Chondrocyte (in vitro differentiated cells): ENCODE data around the gene AHNAK2. TPM values are rescaled to one million over a fixed set of nuclear protein-coding genes. Genes with fewer than 3 reads are reported as not detected.
"Not testable (repeated sequence)": the region's sequence is repeated elsewhere in the genome, so short reads cannot be mapped to it uniquely, and the experiment has no call there.

ENCODE experiments used
- DNase-seq: peaks from one replicate; pipeline ENCODE4 v3.0.0; 2021; ENCODE audit warnings: mixed read lengths, low spot score
- H3K27ac Mint-ChIP-seq: one replicate; pipeline ENCODE4 v1.8.0; 2021; ENCODE audit warnings: mild to moderate bottlenecking, moderate library complexity, mixed read lengths; ENCODE audit not compliant: unreplicated experiment
- H3K27me3 Mint-ChIP-seq: 2 replicates; pipeline ENCODE4 v1.8.0; 2021; ENCODE audit warnings: low read depth, mixed read lengths
- H3K36me3 Mint-ChIP-seq: 2 replicates; pipeline ENCODE4 v1.8.0; 2021; ENCODE audit warnings: low read depth, mixed read lengths
- H3K4me1 Mint-ChIP-seq: 2 replicates; pipeline ENCODE4 v1.8.0; 2021; ENCODE audit warnings: low read depth, mild to moderate bottlenecking, mixed read lengths
- H3K4me3 Mint-ChIP-seq: one replicate; pipeline ENCODE4 v1.8.0; 2021; ENCODE audit warnings: mild to moderate bottlenecking, moderate library complexity, mixed read lengths; ENCODE audit not compliant: unreplicated experiment
- H3K9me3 Mint-ChIP-seq: 2 replicates; pipeline ENCODE4 v1.8.0; 2021; ENCODE audit warnings: low read depth, mixed read lengths
- CTCF ChIP-seq: fragments of 200-600 bp; sonication (generic); IDR thresholded peaks from 2 replicates; pipeline ENCODE4 v1.5.0; 2021; ENCODE audit warnings: antibody characterized with exemption, mild to moderate bottlenecking, moderate library complexity
- total RNA-seq: library from RNA; stranded (reverse); gene quantifications from 3 replicates; pipeline ENCODE4 v1.2.1, GENCODE V29; 2021

The AHNAK2 gene
- total RNA-seq, 1 donor from 2014 or later, result 271 TPM

- no peak overlapping the region for H3K27ac Mint-ChIP-seq
- no peak overlapping the region for H3K4me3 Mint-ChIP-seq
- peaks cover 13% of the 10 kb centered on the region for H3K27me3 Mint-ChIP-seq
- DNase-seq, result no peak
- TF ChIP-seq CTCF, result no peak
- H3K9me3 Mint-ChIP-seq, result peaks cover 1% of the 10 kb centered on the region
- peaks cover under 1% of the 10 kb centered on the region for H3K36me3 Mint-ChIP-seq
- H3K4me1 Mint-ChIP-seq, result no peaks in the 10 kb centered on the region
Observed at GRCh38 chr14:104917116-104917515, 61.1 kb downstream of the AHNAK2 start.

GRCh38 chr14:104913435-104913834 is 64.7 kb downstream of the AHNAK2 start:
- H3K27me3 Mint-ChIP-seq, result peaks cover 13% of the 10 kb centered on the region
- H3K36me3 Mint-ChIP-seq, result peaks cover 6% of the 10 kb centered on the region
- H3K4me3 Mint-ChIP-seq, result no peak overlapping the region
- H3K9me3 Mint-ChIP-seq, result peaks cover 12% of the 10 kb centered on the region
- no peak for TF ChIP-seq CTCF
- H3K27ac Mint-ChIP-seq, result no peak overlapping the region
- H3K4me1 Mint-ChIP-seq, result no peaks in the 10 kb centered on the region
- no peak for DNase-seq

- Mint-ChIP-seq H3K36me3 (peaks cover 6% of the 10 kb centered on the region), H3K4me1 (peaks cover 2% of the 10 kb centered on the region), H3K27me3 (peaks cover 17% of the 10 kb centered on the region), H3K9me3 (peaks cover 17% of the 10 kb centered on the region), H3K4me3 (no peak overlapping the region), H3K27ac (no peak overlapping the region)
- no peak for DNase-seq
- TF ChIP-seq CTCF, result no peak
Observed at GRCh38 chr14:104912053-104912452, 66.1 kb downstream of the AHNAK2 start.

GRCh38 chr14:104908303-104908702 is 69.9 kb downstream of the AHNAK2 start:
- Mint-ChIP-seq H3K27me3 (peaks cover 21% of the 10 kb centered on the region), H3K27ac (no peak overlapping the region), H3K9me3 (peaks cover 24% of the 10 kb centered on the region)

GRCh38 chr14:104905579-104905933 is 72.6 kb downstream of the AHNAK2 start:
- H3K36me3 Mint-ChIP-seq, H3K27ac Mint-ChIP-seq, H3K4me3 Mint-ChIP-seq, DNase-seq, H3K4me1 Mint-ChIP-seq: not testable (repeated sequence)
- Mint-ChIP-seq H3K27me3 (peaks cover 25% of the 10 kb centered on the region), H3K9me3 (peaks cover 14% of the 10 kb centered on the region)

More at GRCh38 chr14:104908303-104908702, 69.9 kb downstream of the AHNAK2 start:
- Mint-ChIP-seq H3K4me3 (no peak overlapping the region), H3K4me1 (peaks cover 2% of the 10 kb centered on the region), H3K36me3 (peaks cover 12% of the 10 kb centered on the region)
- DNase-seq, result no peak
- no peak for TF ChIP-seq CTCF

GRCh38 chr14:104904650-104905578 is 73.3 kb downstream of the AHNAK2 start:
- not testable (repeated sequence) for H3K4me1 Mint-ChIP-seq, H3K27ac Mint-ChIP-seq, H3K4me3 Mint-ChIP-seq, H3K36me3 Mint-ChIP-seq, DNase-seq
- Mint-ChIP-seq H3K27me3 (peaks cover 25% of the 10 kb centered on the region), H3K9me3 (peaks cover 14% of the 10 kb centered on the region)
